Measurements from ENCODE around the gene UROC1. TPM values are rescaled to one million over a fixed set of nuclear protein-coding genes. Genes with fewer than 3 reads are reported as not detected.

Gene UROC1
- total RNA-seq, 1 experiment from 2014 or later: not detected

GRCh38 chr3:126488886-126489569, 28.5 kb downstream of the UROC1 start:
- intact Hi-C loops (cut with micrococcal nuclease; ENCODE audit: unreplicated experiment): no loop called here
- Histone ChIP-seq H2AFZ (no peak overlapping the region), H3K9me3 (ENCODE audit: insufficient read depth, low read depth) (no peaks in the 10 kb centered on the region), H3K27ac (no peak overlapping the region), H3F3A (ENCODE audit: insufficient read depth, low read depth) (no peaks in the 10 kb centered on the region), H3K79me2 (ENCODE audit: low read depth) (no peaks in the 10 kb centered on the region), H3K36me3 (ENCODE audit: low read depth) (no peaks in the 10 kb centered on the region), H3K4me2 (no peak overlapping the region), H3K4me3 (no peak overlapping the region), H3K27me3 (ENCODE audit: insufficient read depth, low read depth) (peaks cover 4% of the 10 kb centered on the region; the same call in 1 of the 2 replicates), H3K4me1 (replicated peaks; ENCODE audit: insufficient read depth) (no peaks in the 10 kb centered on the region), H4K20me1 (ENCODE audit: insufficient read depth) (no peaks in the 10 kb centered on the region), H3K9me2 (ENCODE audit: insufficient read depth) (no peaks in the 10 kb centered on the region)
- TF ChIP-seq EZH2 (IDR thresholded peaks at IDR 0.05; ENCODE audit: low read depth) (no peak), CTCF (conservative IDR thresholded peaks at IDR 0.05) (no peak)
- DNase-seq: no peak
- POLR2A ChIA-PET (ENCODE audit: unreplicated experiment): interaction anchor here (0.6 kb wide), 1 partner anchor 13 kb away, joined by 5 read pairs; no protein-coding TSS in a partner anchor
- BruUV-seq (replicated peaks): no TSS peak
- CTCF ChIA-PET: no interaction called here

DNA sequence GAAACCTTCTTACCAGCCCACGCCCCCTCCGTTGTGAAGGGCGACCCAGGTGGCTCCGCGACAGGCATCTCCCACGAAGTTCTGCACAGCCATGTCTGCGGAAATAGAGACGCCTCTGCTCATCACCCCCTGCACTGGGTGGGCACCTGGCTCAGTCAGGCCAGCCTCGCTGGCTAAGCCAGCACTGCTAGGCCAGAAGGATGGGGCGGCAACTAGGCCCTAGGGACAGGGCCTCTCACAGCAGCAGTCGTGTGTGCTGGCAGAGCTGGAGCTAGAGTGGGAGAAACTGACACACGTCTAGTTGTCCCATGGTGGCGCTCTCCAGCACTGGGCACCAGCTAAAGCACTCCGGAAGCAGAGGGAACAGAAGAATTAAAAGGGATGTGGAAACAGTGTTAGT, 29.4 kb downstream of the UROC1 start:
- TF ChIP-seq CTCF (conservative IDR thresholded peaks at IDR 0.05) (no peak), EZH2 (IDR thresholded peaks at IDR 0.05; ENCODE audit: low read depth) (no peak)
- Histone ChIP-seq H3K36me3 (ENCODE audit: low read depth) (no peaks in the 10 kb centered on the region), H3K9me2 (ENCODE audit: insufficient read depth) (no peaks in the 10 kb centered on the region), H2AFZ (no peak overlapping the region), H3K4me2 (no peak overlapping the region), H3K4me1 (replicated peaks; ENCODE audit: insufficient read depth) (no peaks in the 10 kb centered on the region), H3K9me3 (ENCODE audit: insufficient read depth, low read depth) (no peaks in the 10 kb centered on the region), H3F3A (ENCODE audit: insufficient read depth, low read depth) (no peaks in the 10 kb centered on the region), H3K27ac (no peak overlapping the region), H4K20me1 (ENCODE audit: insufficient read depth) (no peaks in the 10 kb centered on the region), H3K4me3 (no peak overlapping the region), H3K79me2 (ENCODE audit: low read depth) (no peaks in the 10 kb centered on the region), H3K27me3 (ENCODE audit: insufficient read depth, low read depth) (peaks cover 4% of the 10 kb centered on the region; the same call in 1 of the 2 replicates)
- BruUV-seq (replicated peaks): no TSS peak
- POLR2A ChIA-PET (ENCODE audit: unreplicated experiment): no interaction called here
- intact Hi-C loops (cut with micrococcal nuclease; ENCODE audit: unreplicated experiment): no loop called here
- DNase-seq: no peak
- CTCF ChIA-PET: no interaction called here

- Histone ChIP-seq H3K36me3 (ENCODE audit: low read depth) (no peaks in the 10 kb centered on the region), H3K4me3 (no peak overlapping the region), H3K79me2 (ENCODE audit: low read depth) (no peaks in the 10 kb centered on the region), H3K27ac (no peak overlapping the region), H3K4me2 (no peak overlapping the region), H2AFZ (no peak overlapping the region), H3K9me3 (ENCODE audit: insufficient read depth, low read depth) (no peaks in the 10 kb centered on the region), H3K27me3 (ENCODE audit: insufficient read depth, low read depth) (peaks cover 4% of the 10 kb centered on the region; the same call in 1 of the 2 replicates), H3F3A (ENCODE audit: insufficient read depth, low read depth) (no peaks in the 10 kb centered on the region), H3K9me2 (ENCODE audit: insufficient read depth) (no peaks in the 10 kb centered on the region), H3K4me1 (replicated peaks; ENCODE audit: insufficient read depth) (no peaks in the 10 kb centered on the region), H4K20me1 (ENCODE audit: insufficient read depth) (no peaks in the 10 kb centered on the region)
- POLR2A ChIA-PET (ENCODE audit: unreplicated experiment): no interaction called here
- no TSS peak for BruUV-seq (replicated peaks)
- CTCF ChIA-PET: no interaction called here
- TF ChIP-seq EZH2 (IDR thresholded peaks at IDR 0.05; ENCODE audit: low read depth): no peak
- TF ChIP-seq CTCF (conservative IDR thresholded peaks at IDR 0.05): no peak
- intact Hi-C loops (cut with micrococcal nuclease; ENCODE audit: unreplicated experiment): no loop called here
- no peak for DNase-seq
Measured at GRCh38 chr3:126487151-126487771, 30.3 kb downstream of the UROC1 start.

All from PC-9 (cell line).